Activated CD4-positive, alpha-beta T cell treated with anti-CD3 and anti-CD28 coated beads, Interleukin-2, amount 50 U/mL, for 24 hours (primary cell): ENCODE data around the gene ALG12.

Experiments
- DNase-seq, 2 donors: peaks; one replicate each; pipeline ENCODE4 v3.0.0-alpha.2; 2020; ENCODE audit warnings: low read depth in 1 of 2, low spot score in 1 of 2

Gene ALG12

GRCh38 chr22:49958366-49958921 lies 40.2 kb upstream of the ALG12 start:
- no peak for DNase-seq

DNA sequence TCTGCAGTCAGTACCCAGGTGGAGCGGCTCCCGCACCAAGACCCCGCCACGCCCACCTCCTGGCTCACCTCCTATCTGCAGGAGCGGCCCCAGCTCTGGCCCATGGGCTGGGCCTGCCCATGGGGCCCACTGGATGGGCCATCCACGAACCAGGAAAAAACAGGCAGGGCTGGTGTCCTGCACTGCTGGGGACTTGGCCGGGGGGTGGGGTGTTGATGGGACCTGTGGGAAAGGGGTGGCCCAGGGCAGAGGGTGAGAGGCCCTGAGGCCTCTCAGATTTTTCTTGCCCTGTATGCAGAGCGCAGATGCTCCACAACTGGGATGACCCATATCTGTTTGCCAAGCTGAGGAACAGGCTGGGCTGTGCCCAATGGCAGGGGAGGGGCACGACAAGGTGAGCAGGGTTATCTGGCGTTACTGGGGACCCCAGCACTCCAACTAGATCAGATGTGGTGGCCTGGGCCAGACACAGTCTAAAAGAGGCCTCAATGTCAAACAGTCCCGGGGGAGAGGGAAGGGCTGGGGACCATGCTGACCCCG lies 39.7 kb upstream of the ALG12 start:
- no peak for DNase-seq

- DNase-seq: no peak
These were observed 38.9 kb upstream of the ALG12 start for GRCh38 chr22:49956914-49957825.

GRCh38 chr22:49956418-49956770 lies 38.2 kb upstream of the ALG12 start:
- no peak for DNase-seq

- no peak for DNase-seq
These were observed 37.6 kb upstream of the ALG12 start for GRCh38 chr22:49955581-49956417.

DNA sequence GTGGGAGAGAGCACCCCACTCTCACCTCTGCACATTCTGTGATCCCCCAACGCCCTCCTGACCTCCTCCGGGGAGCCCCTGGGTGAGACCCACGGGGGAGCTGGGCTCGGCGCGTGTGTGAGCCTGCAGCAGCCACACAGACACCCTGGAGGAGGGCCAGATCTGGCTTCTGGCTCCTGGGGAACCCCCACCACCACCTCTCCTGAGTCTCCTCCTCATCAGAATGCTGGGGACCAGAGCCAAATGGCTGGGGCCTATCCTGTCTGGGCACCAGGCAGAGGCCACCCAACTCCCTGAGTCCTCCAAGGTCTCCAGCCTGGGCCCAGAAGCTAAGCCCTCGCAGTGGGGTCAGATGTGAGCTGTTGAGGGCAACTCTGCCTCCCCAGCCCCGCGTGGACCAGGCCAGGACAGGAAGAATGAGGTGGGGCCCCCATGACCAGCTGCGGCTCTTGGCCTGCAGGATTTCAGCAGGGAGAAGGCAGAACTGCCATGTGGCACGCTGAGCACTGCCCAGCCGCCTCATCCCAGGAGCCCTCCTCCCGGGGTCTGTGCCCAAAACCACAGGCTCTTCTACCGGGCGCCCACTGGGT lies 36.8 kb upstream of the ALG12 start:
- DNase-seq: no peak

GRCh38 chr22:49954354-49954753 lies 36.1 kb upstream of the ALG12 start:
- no peak for DNase-seq

DNA sequence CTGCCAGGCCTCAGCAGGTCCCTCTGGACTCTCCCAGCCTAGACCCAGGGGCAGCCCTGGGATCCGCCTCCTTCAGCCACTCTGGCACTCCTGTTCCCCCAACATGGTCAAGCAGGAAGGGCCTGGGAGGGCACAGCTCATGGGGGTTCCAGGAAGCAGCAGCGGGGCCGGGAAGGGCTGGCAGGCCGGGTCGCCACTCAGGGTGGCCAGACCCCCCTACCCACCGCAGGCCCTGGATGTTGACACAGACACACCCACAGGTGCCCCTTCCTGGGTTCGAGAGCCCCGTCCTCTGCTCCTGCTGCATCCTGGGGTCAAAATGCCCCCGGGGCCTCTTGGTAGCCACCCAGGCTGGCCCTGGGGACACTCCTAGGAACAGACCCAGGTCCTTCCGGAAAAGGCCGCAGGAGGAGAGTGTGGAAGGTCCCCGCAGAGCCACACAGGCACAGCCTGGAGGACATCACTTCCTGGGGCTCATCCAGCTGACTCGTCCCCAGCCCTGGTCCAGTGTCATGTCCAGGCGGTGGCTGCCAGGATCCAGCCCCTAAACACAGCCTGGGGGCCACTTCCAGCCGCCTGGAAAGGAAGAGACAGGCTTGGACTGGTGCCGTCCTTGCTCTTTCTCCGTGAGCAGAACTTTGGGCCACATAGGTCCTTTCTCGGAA lies 35.6 kb upstream of the ALG12 start:
- DNase-seq: no peak

GRCh38 chr22:49953027-49953679 lies 34.9 kb upstream of the ALG12 start:
- DNase-seq: no peak

DNA sequence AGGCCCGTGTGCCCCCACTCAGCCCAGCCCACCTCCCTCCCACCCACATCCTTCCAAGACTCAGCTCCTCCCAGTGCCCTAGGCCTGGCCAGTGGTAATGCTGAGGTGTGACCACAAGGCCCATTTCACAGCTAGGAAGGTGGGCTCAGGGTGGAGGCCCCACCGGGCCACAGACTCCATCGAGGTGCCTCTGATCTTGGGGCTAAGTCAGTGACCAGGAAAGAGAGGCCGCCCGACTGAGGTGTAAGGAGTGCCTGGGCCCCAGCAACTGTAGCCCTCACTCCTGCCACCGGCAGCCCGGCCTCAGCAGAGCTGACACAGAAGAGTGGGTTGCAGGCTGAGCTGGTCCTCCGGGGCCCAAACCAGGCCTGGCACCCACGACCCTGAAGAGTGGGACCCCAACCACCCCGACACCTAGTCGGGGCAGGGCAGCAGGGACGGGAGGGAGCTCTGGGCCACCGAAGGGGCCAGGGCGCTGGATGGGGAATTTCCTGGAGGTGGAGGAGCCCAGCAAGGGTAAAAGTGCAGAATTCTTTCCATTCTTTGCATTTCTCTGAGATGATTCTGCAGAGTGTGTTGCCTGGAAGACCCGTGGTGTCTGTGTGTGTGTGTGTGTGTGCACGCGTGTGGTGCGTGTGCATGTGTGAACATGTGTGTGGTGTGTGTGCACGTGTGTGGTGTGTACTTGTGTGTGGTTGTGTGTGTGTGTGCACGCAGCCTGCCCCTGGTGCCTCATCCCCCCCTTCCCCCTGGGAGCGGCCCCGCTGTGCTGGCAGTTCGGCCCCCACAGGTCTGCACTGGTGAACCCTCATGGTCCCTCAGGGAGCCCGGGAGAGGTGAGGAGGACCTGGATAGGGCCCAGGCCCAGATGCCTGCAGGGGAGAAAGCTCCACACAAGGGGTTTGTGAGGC lies 34.0 kb upstream of the ALG12 start:
- DNase-seq: no peak

- no peak for DNase-seq
These were observed 33.4 kb upstream of the ALG12 start for GRCh38 chr22:49951678-49951985.

DNA sequence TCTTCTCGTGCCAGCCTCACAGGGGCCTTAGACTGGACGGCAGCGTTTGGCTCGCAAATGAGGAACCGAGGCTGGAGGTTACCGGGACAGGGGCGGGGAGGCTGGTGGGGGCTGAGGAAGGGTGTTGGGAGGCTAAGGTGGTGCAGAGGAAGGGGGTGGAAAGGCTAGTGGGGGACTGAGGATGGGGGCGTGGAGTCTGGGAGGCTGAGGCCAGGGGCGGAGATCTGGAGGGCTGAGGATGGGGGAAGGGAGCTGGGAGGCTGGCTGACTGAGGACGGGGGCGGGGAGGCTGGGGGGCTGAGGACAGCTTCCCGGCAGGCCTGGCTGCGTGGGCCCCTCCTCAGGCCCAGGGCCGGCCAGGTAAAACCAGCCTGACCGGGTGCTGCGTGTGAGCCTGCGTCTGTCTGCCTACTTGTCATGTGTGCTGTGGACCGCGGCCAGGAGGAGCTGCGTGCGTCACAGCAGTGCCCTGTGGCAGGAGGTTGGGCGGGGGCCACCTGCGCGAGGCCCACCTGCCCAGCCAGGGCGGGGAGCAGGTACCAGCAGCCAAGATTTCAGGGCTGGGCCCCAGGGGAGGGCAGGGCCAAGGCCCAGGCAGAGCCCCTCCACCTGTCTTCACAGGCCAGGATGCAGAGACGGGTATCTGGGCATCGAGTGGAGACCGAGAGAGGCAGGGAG lies 32.9 kb upstream of the ALG12 start:
- no peak for DNase-seq

- no peak for DNase-seq
These were observed 32.3 kb upstream of the ALG12 start for GRCh38 chr22:49950396-49950994.

DNA sequence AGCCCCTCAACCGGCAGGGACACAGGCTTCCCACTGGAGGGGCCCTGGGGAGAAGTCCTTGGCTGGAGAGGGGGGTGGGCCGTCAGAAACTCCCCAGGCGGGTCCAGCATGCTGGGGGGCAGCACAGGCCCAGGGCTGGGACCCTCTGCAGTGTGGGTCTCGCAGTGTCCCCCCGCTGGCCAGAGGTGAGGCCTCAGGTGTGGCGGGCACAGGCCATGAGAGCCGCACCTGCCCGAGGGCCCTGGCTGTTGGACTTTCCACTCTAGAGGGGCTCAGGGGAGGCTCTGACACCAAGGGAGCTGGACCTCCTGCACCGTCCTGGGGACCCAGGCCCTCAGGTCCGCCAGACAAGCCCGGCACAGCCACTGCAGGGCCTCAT lies 31.7 kb upstream of the ALG12 start:
- no peak for DNase-seq

DNA sequence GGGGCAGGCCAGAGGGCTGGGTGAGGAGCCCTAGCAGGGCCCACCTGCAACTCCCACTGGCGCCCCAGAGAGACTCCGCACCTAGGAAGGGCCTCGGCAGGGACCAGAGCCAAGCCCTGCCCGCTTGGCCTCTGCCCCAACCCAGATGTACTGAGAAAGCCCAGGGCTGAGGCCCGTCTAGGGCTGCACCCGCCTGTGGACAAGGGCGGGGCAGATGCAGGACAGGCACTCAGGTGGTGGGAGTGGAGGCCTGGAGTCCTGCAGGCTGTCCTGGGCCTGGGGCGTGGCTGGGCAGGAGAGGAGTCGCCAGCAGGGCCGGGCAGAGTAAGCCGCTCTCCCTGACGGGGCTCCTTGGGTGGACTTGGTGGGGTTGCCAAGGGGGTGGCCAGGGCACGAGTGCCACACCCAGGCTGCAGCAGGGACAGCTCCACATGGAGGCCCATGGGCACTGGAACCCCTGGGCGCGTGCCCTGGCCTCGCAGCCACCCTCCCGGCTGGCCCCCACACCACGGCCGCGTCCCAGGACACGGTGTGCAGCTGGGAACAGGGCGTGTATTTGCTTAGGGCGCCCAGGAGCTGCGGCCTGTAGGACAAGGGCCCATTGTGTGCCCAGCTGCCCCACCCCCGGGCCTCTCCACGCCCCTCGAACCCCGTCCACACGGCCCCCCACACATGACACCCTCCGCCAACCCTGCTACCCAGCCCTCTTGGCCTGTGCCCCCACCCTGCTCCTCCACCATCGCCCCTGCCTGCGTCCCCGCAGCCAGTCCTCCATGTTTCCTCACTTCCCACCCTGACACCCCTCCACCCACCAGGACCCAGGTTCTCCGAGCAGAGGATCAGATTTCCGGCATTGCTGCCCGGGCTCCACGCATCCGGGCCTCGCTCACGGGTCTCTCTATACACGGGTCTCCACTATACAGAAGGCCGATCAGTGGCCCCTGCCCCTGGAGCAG lies 31.0 kb upstream of the ALG12 start:
- DNase-seq: no peak

- no peak for DNase-seq
These were observed 30.1 kb upstream of the ALG12 start for GRCh38 chr22:49948116-49948957.

DNA sequence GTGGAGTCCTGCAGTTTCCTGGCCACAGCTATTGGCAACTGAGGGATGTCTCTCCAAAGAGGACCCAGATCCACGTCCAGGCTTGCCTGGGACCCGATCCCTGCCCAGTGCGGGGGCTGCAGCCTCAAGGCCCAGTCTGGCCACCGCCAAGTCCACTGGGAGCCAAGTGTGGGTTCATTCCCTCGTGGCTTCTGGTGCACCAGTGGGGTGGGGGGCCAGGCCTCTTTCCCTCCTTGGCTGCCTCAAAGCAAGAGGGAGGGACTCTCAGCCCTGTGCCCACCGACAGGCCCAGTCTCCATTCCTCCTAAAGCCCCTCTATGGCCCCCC lies 29.0 kb upstream of the ALG12 start:
- DNase-seq: no peak
